Embryonic facial prominence (tissue), 1 donor: ENCODE data around the gene LETM1.

Experiments used
- DNase-seq: peaks from one replicate; pipeline ENCODE4 v3.0.0-alpha.2; 2016; ENCODE audit errors: extremely low spot score

Gene LETM1

GRCh38 chr4:1825326-1825725 is 30.6 kb downstream of the LETM1 start:
- no peak for DNase-seq

GRCh38 chr4:1824746-1825145 is 31.2 kb downstream of the LETM1 start:
- no peak for DNase-seq

GRCh38 chr4:1823545-1823932 is 32.4 kb downstream of the LETM1 start:
- DNase-seq, result no peak

- no peak for DNase-seq
Measured at GRCh38 chr4:1822568-1823544, 33.1 kb downstream of the LETM1 start.

GRCh38 chr4:1821679-1822567 is 34.0 kb downstream of the LETM1 start:
- DNase-seq, result no peak

- no peak for DNase-seq
Measured at GRCh38 chr4:1819816-1820215, 36.1 kb downstream of the LETM1 start.

GRCh38 chr4:1819284-1819683 is 36.7 kb downstream of the LETM1 start:
- DNase-seq, result no peak

GRCh38 chr4:1815997-1816860 is 39.7 kb downstream of the LETM1 start:
- DNase-seq, result no peak

GRCh38 chr4:1815096-1815996 is 40.6 kb downstream of the LETM1 start:
- no peak for DNase-seq

- no peak for DNase-seq
Measured at GRCh38 chr4:1814453-1814852, 41.5 kb downstream of the LETM1 start.

GRCh38 chr4:1813915-1814314 is 42.0 kb downstream of the LETM1 start:
- no peak for DNase-seq

- no peak for DNase-seq
Measured at GRCh38 chr4:1813231-1813630, 42.7 kb downstream of the LETM1 start.

GRCh38 chr4:1812720-1813119 is 43.2 kb downstream of the LETM1 start:
- no peak for DNase-seq

- DNase-seq, result no peak
Measured at GRCh38 chr4:1810765-1811164, 45.2 kb downstream of the LETM1 start.

- DNase-seq, result no peak
Measured at GRCh38 chr4:1809754-1810502, 46.0 kb downstream of the LETM1 start.

- no peak for DNase-seq
Measured at GRCh38 chr4:1808851-1809753, 46.9 kb downstream of the LETM1 start.

- DNase-seq, result no peak
Measured at GRCh38 chr4:1808396-1808795, 47.6 kb downstream of the LETM1 start.

- no peak for DNase-seq
Measured at GRCh38 chr4:1807332-1807777, 48.6 kb downstream of the LETM1 start.
